Stimulated activated naive B cell treated with anti-CD40 and anti-IgM and Interleukin-4, amounts not matched to agents 10 μg/mL and 1 μg/mL and 100 μg/mL, for 72 hours (primary cell): ENCODE measurements around the gene PIP4K2C.

Experiments
- ATAC-seq, 2 donors: fragments of 150-1000 bp; cut with Tn5 transposase; replicated peaks; 2 replicates each; pipeline ENCODE4 v1.10.0; 2021; ENCODE audit warnings: moderate library complexity in 1 of 2
- DNase-seq: peaks from one replicate; pipeline ENCODE4 v3.0.0; 2021
- H3K27ac Mint-ChIP-seq: one replicate; pipeline ENCODE4 v1.8.0; 2022; ENCODE audit warnings: mild to moderate bottlenecking, mixed read lengths
- H3K27me3 Mint-ChIP-seq, 2 donors: one replicate each; pipeline ENCODE4 v1.8.0; 2022; ENCODE audit warnings: mixed read lengths in 2 of 2
- H3K36me3 Mint-ChIP-seq, 2 donors: one replicate each; pipeline ENCODE4 v1.8.0; 2022; ENCODE audit warnings: mixed read lengths in 2 of 2, mild to moderate bottlenecking in 1 of 2
- H3K4me1 Mint-ChIP-seq, 2 donors: one replicate each; pipeline ENCODE4 v1.8.0; 2022; ENCODE audit warnings: mixed read lengths in 2 of 2, mild to moderate bottlenecking in 1 of 2
- H3K4me3 Mint-ChIP-seq, 2 donors: one replicate each; pipeline ENCODE4 v1.8.0; 2022; ENCODE audit warnings: mild to moderate bottlenecking in 2 of 2, mixed read lengths in 2 of 2, moderate library complexity in 1 of 2
- H3K9me3 Mint-ChIP-seq, 2 donors: one replicate each; pipeline ENCODE4 v1.8.0; 2022; ENCODE audit warnings: mixed read lengths in 2 of 2, mild to moderate bottlenecking in 1 of 2

Gene PIP4K2C

GRCh38 chr12:57571926-57572762 is 18.8 kb upstream of the PIP4K2C start:
- Mint-ChIP-seq H3K4me1 (no peaks in the 10 kb centered on the region), H3K9me3 (no peaks in the 10 kb centered on the region), H3K27me3 (peaks cover 40 to 44% of the 10 kb centered on the region in 2 donors), H3K27ac (no peak overlapping the region), H3K4me3 (no peak overlapping the region), H3K36me3 (peaks cover 0 to 3% of the 10 kb centered on the region in 2 donors)
- ATAC-seq, result no peak
- DNase-seq, result no peak

DNA sequence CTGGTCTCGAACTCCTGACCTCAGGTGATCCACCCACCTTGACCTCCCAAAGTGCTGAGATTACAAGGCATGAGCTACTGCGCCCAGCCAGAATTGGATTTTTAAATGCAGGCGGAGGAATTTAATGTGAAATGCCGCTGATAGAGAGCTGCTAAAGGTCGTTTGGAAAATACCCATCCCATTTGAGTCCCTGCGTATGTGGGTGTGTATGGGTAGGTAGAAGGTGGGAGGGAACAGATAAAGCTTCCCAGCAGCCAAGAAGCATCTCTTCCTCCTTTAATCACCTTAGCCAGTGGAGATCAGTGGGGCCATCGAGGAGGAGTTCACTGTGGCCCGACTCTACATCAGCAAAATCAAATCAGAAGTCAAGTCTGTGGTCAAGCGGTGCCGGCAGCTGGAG is 16.2 kb upstream of the PIP4K2C start:
- ATAC-seq, result no peak
- Mint-ChIP-seq H3K9me3 (no peaks in the 10 kb centered on the region), H3K27me3 (peaks cover 19 to 33% of the 10 kb centered on the region in 2 donors), H3K4me3 (no peak overlapping the region), H3K4me1 (no peaks in the 10 kb centered on the region), H3K27ac (no peak overlapping the region), H3K36me3 (peaks cover 0 to 3% of the 10 kb centered on the region in 2 donors)
- no peak for DNase-seq

DNA sequence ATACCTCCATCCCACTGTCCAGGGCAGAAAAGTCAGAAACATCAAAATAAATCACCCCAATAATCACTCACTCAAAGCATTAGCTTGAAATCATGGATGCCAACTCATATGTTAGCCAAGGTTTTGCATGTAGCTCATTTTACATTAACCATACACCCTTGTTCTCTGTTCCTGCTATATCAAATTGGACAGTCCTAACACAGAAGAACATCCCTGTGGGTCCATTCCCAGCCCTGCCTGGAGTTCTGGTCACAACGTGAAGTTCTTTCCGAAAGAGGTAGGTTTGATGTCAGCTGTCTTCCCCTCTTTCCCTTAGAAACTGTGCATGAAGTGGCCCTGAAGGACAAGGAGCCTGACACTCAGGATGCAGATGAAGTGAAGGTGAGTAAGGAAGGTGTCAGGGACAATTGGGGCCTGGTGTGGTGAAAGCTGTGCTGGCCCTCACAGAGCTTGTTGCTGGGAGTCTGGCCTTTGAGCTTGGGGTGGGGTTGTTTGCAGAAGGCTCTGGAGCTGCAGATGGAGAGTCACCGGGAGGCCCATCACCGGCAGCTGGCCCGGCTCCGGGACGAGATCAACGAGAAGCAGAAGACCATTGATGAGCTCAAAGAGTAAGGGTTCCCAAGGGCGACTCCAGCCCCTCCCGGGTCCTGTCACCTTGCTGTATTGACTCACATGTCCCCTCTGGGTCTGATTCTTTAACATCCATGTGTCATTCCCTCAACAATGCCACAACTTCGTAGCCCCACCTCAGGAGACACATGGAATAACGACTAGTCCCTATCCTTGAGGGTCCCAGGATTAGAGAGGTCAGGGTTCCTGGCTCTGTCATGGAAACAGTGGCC is 15.0 kb upstream of the PIP4K2C start:
- no peak overlapping the region for H3K4me3 Mint-ChIP-seq
- DNase-seq, result no peak
- no peak for ATAC-seq
- peaks cover 17 to 38% of the 10 kb centered on the region in 2 donors for H3K27me3 Mint-ChIP-seq
- H3K9me3 Mint-ChIP-seq, result no peaks in the 10 kb centered on the region
- H3K36me3 Mint-ChIP-seq, result peaks cover 0 to 3% of the 10 kb centered on the region in 2 donors
- H3K4me1 Mint-ChIP-seq, result no peaks in the 10 kb centered on the region
- H3K27ac Mint-ChIP-seq, result no peak overlapping the region

DNA sequence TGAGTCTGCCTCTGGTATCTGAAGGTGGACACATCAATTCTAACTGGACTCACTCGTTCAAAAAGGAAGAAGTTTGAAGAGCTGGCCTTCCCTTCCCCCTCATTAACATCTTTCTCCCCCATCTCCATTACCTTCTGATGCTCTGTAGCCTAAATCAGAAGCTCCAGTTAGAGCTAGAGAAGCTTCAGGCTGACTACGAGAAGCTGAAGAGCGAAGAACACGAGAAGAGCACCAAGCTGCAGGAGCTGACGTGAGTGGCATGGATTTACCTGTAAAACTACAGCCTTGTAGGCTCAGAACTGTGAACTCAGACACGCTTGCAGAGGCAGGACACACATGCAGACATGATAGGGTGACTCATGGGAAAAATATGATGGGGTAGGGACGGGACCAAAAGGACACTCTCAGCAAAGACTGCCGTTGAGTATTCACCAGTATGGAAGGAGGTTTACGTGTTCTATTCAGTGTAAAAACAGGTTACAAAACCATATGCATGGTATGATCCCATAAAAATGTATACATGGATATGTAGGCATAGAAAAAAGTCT is 14.3 kb upstream of the PIP4K2C start:
- peaks cover 0 to 3% of the 10 kb centered on the region in 2 donors for H3K36me3 Mint-ChIP-seq
- DNase-seq (no peak), ATAC-seq (no peak)
- H3K27me3 Mint-ChIP-seq, result peaks cover 22 to 40% of the 10 kb centered on the region in 2 donors
- no peak overlapping the region for H3K27ac Mint-ChIP-seq
- no peaks in the 10 kb centered on the region for H3K9me3 Mint-ChIP-seq
- H3K4me3 Mint-ChIP-seq, result no peak overlapping the region
- no peaks in the 10 kb centered on the region for H3K4me1 Mint-ChIP-seq

GRCh38 chr12:57577981-57578758 is 12.8 kb upstream of the PIP4K2C start:
- Mint-ChIP-seq H3K4me1 (peaks cover under 1 to 3% of the 10 kb centered on the region in 2 donors), H3K36me3 (peaks cover 0 to 3% of the 10 kb centered on the region in 2 donors), H3K4me3 (no peak overlapping the region), H3K27ac (no peak overlapping the region), H3K27me3 (peaks cover 19 to 51% of the 10 kb centered on the region in 2 donors), H3K9me3 (no peaks in the 10 kb centered on the region)
- no peak for ATAC-seq
- no peak for DNase-seq

DNA sequence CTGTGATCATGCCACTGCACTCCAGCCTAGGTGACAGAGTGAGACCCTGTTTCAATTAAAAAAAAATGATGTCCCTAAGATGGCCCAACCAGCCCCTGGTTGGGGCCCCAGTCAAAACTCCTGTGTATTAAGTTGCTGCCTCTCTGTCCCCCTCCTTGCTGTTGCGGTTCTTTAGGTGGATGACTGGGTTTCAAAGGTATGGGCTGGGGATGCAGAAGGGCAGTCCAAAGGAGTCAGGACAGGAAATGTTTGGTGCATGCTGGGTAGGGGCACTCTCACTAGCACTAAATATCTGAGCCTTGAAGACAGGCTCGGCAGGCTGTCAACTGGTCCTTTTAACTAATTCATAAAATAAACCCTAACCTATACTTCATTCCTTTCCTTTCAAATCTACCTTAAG is 12.0 kb upstream of the PIP4K2C start:
- H3K27ac Mint-ChIP-seq, result peak overlapping the region; percentile 20
- peaks cover 25 to 59% of the 10 kb centered on the region in 2 donors for H3K27me3 Mint-ChIP-seq
- H3K36me3 Mint-ChIP-seq, result peaks cover 0 to 3% of the 10 kb centered on the region in 2 donors
- peaks cover 2 to 7% of the 10 kb centered on the region in 2 donors for H3K4me1 Mint-ChIP-seq
- no peak for DNase-seq
- no peak for ATAC-seq
- H3K4me3 Mint-ChIP-seq, result no peak overlapping the region
- H3K9me3 Mint-ChIP-seq, result no peaks in the 10 kb centered on the region

GRCh38 chr12:57579677-57580465 is 11.1 kb upstream of the PIP4K2C start:
- H3K4me3 Mint-ChIP-seq, result no peak overlapping the region
- DNase-seq (no peak), ATAC-seq (no peak)
- no peak overlapping the region for H3K27ac Mint-ChIP-seq
- peaks cover 2 to 7% of the 10 kb centered on the region in 2 donors for H3K4me1 Mint-ChIP-seq
- peaks cover 0 to 3% of the 10 kb centered on the region in 2 donors for H3K36me3 Mint-ChIP-seq
- H3K27me3 Mint-ChIP-seq, result peaks cover 29 to 64% of the 10 kb centered on the region in 2 donors
- no peaks in the 10 kb centered on the region for H3K9me3 Mint-ChIP-seq

DNA sequence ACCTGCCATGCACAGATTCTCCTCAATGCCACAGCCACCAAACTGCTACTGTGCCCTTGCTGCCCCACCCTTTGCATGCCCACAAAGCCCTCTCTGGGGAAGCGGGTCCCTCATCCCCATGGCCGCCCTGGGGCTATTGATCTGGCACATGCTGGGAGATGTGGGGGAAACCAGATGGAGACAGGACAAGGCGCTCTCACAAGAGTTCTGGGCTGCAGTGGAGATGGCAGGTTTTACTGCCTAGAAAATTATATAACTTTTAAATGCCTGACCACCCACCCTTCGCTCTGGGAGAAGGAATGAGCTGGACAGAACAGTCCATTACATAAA is 10.6 kb upstream of the PIP4K2C start:
- Mint-ChIP-seq H3K27me3 (peaks cover 29 to 64% of the 10 kb centered on the region in 2 donors), H3K36me3 (peaks cover 0 to 3% of the 10 kb centered on the region in 2 donors), H3K9me3 (no peaks in the 10 kb centered on the region)

GRCh38 chr12:57581802-57582201 is 9.2 kb upstream of the PIP4K2C start:
- no peaks in the 10 kb centered on the region for H3K9me3 Mint-ChIP-seq
- peaks cover 19 to 56% of the 10 kb centered on the region in 2 donors for H3K27me3 Mint-ChIP-seq
- no peaks in the 10 kb centered on the region for H3K36me3 Mint-ChIP-seq
- H3K4me3 Mint-ChIP-seq, result no peak overlapping the region
- ATAC-seq (no peak), DNase-seq (no peak)
- peaks cover 2 to 7% of the 10 kb centered on the region in 2 donors for H3K4me1 Mint-ChIP-seq
- no peak overlapping the region for H3K27ac Mint-ChIP-seq

More for the DNA sequence above, 10.6 kb upstream of the PIP4K2C start:
- DNase-seq (no peak), ATAC-seq (no peak)
- H3K4me1 Mint-ChIP-seq, result peaks cover 2 to 7% of the 10 kb centered on the region in 2 donors
- H3K27ac Mint-ChIP-seq, result no peak overlapping the region
- no peak overlapping the region for H3K4me3 Mint-ChIP-seq

DNA sequence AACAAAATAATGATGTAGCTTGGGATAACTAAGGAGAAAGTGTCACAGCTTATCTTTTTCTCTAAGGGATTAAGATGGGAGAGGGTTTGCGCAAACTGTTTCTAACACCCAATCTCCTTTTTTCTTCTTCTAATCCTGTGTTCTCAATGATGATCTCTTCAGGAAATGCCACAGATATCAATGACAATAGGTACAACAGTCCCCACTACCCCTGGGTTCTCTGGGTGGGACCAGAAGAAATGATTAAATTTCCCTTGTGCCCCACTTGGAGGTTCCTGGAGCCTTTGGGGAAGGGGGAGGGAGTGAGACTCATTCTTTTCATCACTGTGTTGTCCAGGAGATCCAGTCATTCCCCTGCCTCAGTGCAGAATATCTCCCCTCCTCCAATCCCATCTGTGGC is 8.6 kb upstream of the PIP4K2C start:
- H3K4me3 Mint-ChIP-seq, result no peak overlapping the region
- H3K9me3 Mint-ChIP-seq, result no peaks in the 10 kb centered on the region
- DNase-seq, result no peak
- no peak for ATAC-seq
- no peaks in the 10 kb centered on the region for H3K36me3 Mint-ChIP-seq
- peaks cover 18 to 56% of the 10 kb centered on the region in 2 donors for H3K27me3 Mint-ChIP-seq
- no peak overlapping the region for H3K27ac Mint-ChIP-seq
- peaks cover 2 to 7% of the 10 kb centered on the region in 2 donors for H3K4me1 Mint-ChIP-seq

DNA sequence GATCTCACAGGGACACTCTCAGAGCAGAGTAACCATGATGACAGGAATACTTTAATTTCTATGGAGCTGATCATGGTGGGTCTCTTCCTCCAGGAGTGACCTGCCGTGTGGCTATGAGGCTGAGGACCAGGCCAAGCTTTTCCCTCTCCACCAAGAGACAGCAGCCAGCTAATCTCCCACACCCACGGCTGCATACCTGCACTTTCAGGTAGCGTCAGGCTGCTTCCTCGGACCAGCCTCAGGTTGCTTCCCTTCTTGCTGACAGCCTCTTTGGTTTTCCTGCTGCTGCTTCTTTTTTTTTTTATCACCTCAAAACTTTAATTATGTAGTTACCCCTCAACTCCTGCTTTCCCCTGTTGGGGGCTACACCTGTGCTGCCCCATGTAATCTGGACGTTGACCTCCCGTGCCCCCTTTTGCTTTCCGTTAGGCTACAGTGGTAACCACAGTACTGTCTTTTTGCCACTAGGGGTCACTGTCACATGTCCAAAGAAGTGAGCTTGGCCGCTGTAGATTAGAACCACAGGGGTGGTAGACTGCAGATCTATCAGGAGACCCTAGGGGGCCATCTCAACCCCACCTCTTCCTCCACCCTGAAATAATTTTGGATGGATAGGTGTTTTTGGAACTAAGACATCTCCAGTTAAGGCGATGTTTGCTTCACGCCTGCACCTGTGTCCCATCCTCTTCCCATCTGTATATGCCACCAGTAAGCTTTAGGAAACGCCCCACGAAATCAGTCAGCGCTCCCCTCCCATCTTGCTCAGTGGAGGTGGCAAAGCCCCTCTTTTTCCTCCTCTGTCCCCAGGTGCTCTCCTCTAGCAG is 7.8 kb upstream of the PIP4K2C start:
- ATAC-seq (peak; percentile 98 to 99), DNase-seq (peak; percentile 64)
- H3K4me1 Mint-ChIP-seq, result peaks cover 2 to 7% of the 10 kb centered on the region in 2 donors
- H3K27me3 Mint-ChIP-seq, result peaks cover 18 to 49% of the 10 kb centered on the region in 2 donors
- no peaks in the 10 kb centered on the region for H3K9me3 Mint-ChIP-seq
- H3K27ac Mint-ChIP-seq, result peak overlapping the region; percentile 53
- H3K4me3 Mint-ChIP-seq, result no peak overlapping the region
- no peaks in the 10 kb centered on the region for H3K36me3 Mint-ChIP-seq

DNA sequence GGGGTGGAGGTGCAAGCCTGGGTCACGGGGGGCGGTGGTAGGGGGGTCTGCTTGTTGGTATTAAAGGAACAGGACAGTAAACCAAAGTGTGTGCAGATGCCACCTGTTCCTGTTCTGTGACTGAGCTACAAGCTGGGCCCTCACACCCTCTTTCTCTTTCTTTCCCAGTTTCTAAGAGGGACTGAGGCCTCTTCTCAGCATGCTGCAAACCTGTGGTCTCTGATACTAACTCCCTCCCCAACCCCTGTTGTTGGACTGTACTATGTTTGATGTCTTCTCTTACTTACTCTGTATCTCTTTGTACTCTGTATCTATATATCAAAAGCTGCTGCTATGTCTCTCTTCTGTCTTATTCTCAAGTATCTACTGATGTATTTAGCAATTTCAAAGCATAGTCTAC is 6.9 kb upstream of the PIP4K2C start:
- ATAC-seq (no peak), DNase-seq (no peak)
- Mint-ChIP-seq H3K4me1 (peaks cover 2 to 7% of the 10 kb centered on the region in 2 donors), H3K9me3 (no peaks in the 10 kb centered on the region), H3K27me3 (peaks cover 18 to 48% of the 10 kb centered on the region in 2 donors), H3K27ac (no peak overlapping the region), H3K36me3 (no peaks in the 10 kb centered on the region), H3K4me3 (no peak overlapping the region)
